GM19023 (cell line): ENCODE data around the gene TRPM4.
"Not testable (repeated sequence)": the region's sequence is repeated elsewhere in the genome, so short reads cannot be mapped to it uniquely, and the experiment has no call there.

ENCODE experiments used
- ATAC-seq: cut with Tn5 transposase; IDR thresholded peaks from one replicate; pipeline ENCODE4 v1.9.1; 2021; ENCODE audit warnings: mild to moderate bottlenecking, moderate library complexity; ENCODE audit not compliant: unreplicated experiment

TRPM4 gene

DNA sequence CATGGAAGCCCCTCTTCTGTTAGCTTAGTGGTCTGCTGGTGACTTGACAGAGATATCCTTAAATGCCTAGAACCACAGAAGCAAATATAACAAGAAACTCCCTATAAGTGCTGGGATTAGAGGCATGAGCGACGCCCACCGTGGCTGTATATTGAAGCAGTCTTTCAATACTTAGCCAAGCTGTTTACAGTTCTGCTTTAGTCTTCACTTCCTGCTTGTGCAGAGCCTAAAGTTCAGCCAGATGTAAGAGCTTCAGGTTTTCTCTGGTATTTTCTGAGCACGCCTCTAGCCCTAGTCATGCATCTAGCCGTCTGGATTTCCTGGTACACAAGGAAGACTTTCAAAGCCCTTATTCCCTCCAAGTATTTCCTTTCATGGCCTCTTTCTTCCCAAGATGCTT is 28.5 kb downstream of the TRPM4 start:
- no peak for ATAC-seq

- no peak for ATAC-seq
These were observed 31.1 kb downstream of the TRPM4 start for GRCh38 chr19:49188626-49189200.

GRCh38 chr19:49189259-49189658 is 31.7 kb downstream of the TRPM4 start:
- ATAC-seq = no peak

GRCh38 chr19:49190781-49191180 is 33.2 kb downstream of the TRPM4 start:
- no peak for ATAC-seq

DNA sequence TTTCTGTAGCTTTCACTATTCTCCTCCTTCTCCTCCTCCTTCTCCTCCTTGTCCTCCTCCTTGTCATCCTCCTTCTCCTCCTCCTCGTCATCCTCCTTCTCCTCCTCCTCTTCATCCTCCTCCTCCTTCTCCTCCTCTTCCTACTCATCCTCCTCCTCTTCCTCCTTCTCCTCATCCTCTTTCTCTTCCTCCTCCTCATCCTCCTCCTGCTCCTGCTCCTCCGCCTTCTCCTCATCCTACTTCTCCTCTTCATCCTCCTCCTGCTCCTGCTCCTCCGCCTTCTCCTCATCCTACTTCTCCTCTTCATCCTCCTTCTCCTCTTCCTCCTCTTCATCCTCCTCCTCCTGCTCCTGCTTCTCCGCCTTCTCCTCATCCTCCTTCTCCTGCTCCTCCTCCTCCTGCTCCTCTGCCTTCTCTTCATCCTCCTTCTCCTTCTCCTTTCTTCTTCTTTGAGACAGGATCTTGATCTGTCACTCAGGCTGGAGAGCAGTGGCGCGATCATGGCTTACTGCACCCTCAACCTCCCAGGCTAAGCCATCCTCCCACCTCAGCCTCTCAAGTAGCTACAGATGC is 36.3 kb downstream of the TRPM4 start:
- no peak for ATAC-seq

DNA sequence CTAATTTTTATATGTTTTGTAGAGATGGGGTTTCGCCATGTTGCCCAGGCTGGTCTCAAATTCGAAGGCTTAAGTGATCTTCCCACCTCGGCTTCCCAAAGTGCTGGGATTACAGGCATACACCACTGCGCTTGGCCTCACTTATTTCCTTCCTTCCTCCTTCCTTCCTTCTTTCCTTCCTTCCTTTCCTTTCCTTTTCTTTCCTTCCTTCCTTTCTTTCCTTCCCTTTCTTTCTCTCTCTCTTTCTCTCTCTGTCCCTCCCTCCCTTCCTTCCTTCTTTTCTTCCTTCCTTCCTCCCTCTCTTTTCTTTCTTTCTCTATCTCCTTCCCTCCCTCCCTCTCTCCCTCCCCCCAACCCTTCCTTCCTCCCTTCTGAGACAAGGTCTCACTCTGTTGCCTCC is 36.8 kb downstream of the TRPM4 start:
- ATAC-seq = no peak

DNA sequence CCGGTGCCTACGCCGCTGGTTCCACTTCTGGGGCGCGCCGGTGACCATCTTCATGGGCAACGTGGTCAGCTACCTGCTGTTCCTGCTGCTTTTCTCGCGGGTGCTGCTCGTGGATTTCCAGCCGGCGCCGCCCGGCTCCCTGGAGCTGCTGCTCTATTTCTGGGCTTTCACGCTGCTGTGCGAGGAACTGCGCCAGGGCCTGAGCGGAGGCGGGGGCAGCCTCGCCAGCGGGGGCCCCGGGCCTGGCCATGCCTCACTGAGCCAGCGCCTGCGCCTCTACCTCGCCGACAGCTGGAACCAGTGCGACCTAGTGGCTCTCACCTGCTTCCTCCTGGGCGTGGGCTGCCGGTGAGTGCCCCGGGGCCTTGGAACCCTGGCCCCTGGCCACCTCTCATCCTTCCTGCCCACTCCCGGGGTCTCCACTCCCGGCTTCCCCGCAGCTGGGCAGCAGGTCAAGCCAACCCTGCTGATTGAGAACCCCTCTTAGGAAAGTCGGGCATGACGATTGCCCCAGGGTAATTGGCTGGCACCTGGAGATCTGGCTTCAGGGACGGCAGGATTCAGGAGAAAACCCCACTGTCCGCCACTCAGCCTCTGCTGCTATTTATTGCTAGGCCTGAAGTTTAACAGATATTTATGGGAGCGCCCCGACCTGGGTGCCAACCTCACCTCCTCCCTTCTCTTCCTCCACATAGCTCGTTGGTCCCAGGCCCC is 39.1 kb downstream of the TRPM4 start:
- ATAC-seq = no peak

GRCh38 chr19:49200238-49200862 is 42.8 kb downstream of the TRPM4 start:
- no peak for ATAC-seq

- ATAC-seq = no peak
These were observed 43.5 kb downstream of the TRPM4 start for GRCh38 chr19:49201042-49201441.

DNA sequence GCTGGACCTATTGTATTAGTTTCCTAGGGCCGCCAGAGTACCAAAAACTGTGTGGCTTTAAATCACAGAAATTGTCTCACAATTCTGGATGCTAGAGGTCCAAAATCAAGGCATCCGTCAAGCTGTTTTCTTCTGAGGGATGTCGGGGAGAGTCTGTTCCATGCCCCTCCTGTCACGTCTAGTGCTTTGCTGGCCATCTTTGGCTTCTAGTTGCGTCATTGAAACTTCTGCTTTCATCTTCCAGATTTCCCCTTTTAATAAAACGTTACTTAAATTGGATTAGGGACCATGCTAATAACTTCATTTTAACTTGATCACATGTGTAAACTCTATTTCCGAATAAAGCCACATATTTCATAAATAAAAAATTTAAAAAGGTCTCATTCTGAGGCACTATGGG is 47.5 kb downstream of the TRPM4 start:
- ATAC-seq = no peak

DNA sequence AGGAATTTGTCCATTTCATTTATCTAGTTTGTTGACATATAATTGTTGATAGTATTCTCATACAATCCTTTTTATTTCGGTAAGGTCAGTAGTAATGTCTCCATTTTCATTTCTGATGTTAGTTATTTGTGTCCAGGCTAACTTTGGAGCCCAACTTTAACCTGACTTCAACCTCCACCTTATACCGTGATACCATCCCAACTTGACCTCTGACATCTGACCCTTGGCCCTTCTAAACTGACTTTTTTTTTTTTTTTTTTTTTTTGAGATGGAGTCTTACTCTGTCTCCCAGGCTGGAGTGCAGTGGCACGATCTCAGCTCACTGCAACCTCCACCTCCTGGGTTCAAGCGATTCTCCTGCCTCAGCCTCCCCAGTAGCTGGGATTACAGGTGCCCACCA is 51.9 kb downstream of the TRPM4 start:
- not testable (repeated sequence) for ATAC-seq

DNA sequence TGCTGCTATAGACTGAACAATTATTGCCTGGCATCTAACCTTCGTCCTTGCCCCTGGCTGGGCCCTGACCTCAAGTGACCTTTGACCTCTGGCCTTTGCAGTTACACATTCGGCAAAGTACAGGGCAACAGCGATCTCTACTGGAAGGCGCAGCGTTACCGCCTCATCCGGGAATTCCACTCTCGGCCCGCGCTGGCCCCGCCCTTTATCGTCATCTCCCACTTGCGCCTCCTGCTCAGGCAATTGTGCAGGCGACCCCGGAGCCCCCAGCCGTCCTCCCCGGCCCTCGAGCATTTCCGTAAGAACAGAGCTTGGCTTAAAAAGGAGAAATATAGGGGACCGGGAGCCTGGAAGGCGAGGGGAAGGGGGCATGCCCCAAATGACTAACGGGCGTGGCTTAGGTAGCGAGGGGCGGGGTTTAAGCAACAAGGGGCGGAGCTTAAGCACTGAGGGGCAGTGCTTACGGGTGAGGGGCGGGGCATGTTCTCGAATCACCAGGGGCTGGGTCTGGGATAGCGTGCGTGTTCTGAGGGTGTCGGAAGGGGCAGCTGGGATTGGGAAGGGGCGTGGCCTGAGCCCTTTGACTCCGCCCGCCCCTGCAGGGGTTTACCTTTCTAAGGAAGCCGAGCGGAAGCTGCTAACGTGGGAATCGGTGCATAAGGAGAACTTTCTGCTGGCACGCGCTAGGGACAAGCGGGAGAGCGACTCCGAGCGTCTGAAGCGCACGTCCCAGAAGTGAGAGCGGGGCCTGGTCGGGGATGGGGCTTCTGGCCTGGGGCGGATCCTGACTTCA is 52.7 kb downstream of the TRPM4 start:
- ATAC-seq = no peak

GRCh38 chr19:49210901-49211451 is 53.4 kb downstream of the TRPM4 start:
- ATAC-seq = no peak

DNA sequence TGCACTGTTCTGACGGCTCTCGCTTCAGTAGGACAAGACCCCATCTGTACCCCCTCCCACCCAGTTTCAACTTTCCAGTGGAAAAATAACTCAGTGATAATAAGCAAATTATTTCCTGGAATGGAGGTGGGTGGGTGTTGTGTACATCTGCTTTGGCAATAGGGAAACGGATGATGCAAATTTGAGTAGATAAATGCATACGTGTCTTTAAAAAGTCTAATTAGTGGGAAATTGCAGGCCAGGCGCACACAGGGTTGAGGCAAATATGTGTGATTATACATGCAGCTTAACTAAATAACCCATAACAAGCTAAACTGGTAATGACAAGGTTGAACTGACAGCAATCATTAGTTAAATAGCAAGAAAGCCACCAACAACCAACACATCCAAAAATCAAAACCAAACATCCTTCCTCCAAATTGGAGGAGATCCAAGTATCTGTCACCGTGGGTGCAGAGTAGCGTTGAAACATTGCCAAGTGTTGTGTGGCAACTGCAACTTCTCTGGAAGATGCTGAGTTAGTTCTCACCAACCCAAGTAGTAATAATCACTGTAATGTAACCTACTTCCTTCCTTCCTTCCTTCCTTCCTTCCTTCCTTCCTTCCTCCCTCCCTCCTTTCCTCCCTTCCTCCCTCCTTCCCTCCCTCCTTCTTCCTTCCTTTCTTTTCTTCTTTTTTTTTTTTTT is 54.6 kb downstream of the TRPM4 start:
- no peak for ATAC-seq

DNA sequence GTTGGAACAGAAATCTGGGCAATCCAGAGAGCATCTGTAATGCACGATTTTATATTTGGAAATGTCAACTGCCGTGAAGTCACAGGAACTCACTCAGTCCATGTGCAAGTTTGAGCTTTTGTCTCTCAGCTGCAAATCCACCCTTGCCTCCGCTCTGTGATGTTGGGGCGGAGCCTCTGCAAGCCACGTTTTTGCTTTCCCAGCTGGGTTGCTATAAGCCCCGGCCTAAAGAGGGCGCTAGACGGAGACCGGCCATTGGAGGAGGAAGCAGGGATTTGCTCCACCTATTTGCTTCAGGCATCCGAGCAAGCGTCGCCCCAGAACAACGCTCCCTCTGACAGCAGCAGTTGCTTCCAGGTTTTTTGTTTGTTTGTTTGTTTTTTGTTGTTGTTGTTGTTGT is 56.2 kb downstream of the TRPM4 start:
- no peak for ATAC-seq

DNA sequence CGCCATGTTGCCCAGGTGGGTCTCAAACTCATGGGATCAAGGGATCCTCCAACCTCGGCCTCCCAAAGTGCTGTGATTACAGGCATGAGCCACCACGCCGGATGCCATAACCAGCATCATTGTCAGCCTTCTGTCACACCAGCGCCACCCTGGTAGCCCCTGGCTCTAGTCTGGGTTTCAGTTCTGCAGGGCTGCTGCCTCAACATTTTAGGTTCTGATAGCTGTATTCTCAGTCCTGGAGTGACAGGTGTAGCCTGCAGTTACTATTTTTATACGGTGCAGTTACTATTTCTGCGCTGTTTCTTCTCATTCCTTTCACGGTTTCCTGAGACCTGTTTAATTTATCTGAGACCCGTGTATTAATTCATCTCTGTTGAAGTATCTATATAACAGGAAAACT is 57.1 kb downstream of the TRPM4 start:
- ATAC-seq = no peak

- no peak for ATAC-seq
These were observed 58.5 kb downstream of the TRPM4 start for GRCh38 chr19:49216071-49216470.

DNA sequence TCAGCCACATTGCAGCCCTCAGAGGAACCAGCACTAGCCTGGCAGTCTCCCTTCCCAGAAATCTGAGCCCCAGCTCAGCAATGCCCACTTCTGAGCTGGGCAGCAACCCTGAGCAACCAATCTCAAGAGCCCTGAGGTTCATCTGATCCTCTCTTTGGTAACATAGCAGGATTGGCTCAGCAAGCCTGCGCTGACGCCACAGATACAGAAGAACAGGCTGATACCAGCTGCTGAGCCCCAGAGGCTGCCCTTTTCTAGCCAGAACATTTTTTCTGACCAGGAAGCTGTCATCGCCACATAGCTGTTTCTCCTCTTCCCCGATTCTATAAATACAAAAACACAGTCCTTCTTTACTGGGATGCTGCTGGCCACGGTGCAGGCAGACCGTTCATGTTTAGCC is 59.8 kb downstream of the TRPM4 start:
- ATAC-seq = no peak

GRCh38 chr19:49222011-49222410 is 64.4 kb downstream of the TRPM4 start:
- ATAC-seq = no peak

- no peak for ATAC-seq
These were observed 64.9 kb downstream of the TRPM4 start for GRCh38 chr19:49222528-49222927.
